NCI-H82 treated with DMSO at 0.1 percent for 48 hours (cell line): Measurements from ENCODE around the gene TMEM120A.

ENCODE experiments used
- DNase-seq: peaks from one replicate; lab custom pipeline; 2025; ENCODE audit not compliant: unreplicated experiment; lab: John Stamatoyannopoulos, UW

The TMEM120A gene

GRCh38 chr7:75981453-75982305, 12.7 kb downstream of the TMEM120A start:
- no peak for DNase-seq

GRCh38 chr7:75981203-75981452, 13.3 kb downstream of the TMEM120A start:
- no peak for DNase-seq

GRCh38 chr7:75980430-75981202, 13.8 kb downstream of the TMEM120A start:
- no peak for DNase-seq

GRCh38 chr7:75979759-75980429, 14.5 kb downstream of the TMEM120A start:
- DNase-seq: no peak

- DNase-seq: peak; percentile 36
Measured at GRCh38 chr7:75977743-75978142, 16.7 kb downstream of the TMEM120A start.

GRCh38 chr7:75971961-75972763, 22.2 kb downstream of the TMEM120A start:
- no peak for DNase-seq

GRCh38 chr7:75971309-75971960, 23.0 kb downstream of the TMEM120A start:
- DNase-seq: no peak

- DNase-seq: no peak
Measured at GRCh38 chr7:75969704-75970498, 24.5 kb downstream of the TMEM120A start.

GRCh38 chr7:75969182-75969581, 25.2 kb downstream of the TMEM120A start:
- DNase-seq: no peak

- no peak for DNase-seq
Measured at GRCh38 chr7:75968561-75969001, 25.8 kb downstream of the TMEM120A start.

GRCh38 chr7:75968012-75968411, 26.4 kb downstream of the TMEM120A start:
- no peak for DNase-seq

GRCh38 chr7:75967487-75967997, 26.9 kb downstream of the TMEM120A start:
- no peak for DNase-seq

- DNase-seq: no peak
Measured at GRCh38 chr7:75967055-75967454, 27.3 kb downstream of the TMEM120A start.

- no peak for DNase-seq
Measured at GRCh38 chr7:75966190-75966961, 28.0 kb downstream of the TMEM120A start.

- DNase-seq: no peak
Measured at GRCh38 chr7:75965617-75966016, 28.8 kb downstream of the TMEM120A start.

- no peak for DNase-seq
Measured at GRCh38 chr7:75963381-75963995, 30.9 kb downstream of the TMEM120A start.

- DNase-seq: no peak
Measured at GRCh38 chr7:75962607-75963380, 31.6 kb downstream of the TMEM120A start.

GRCh38 chr7:75961218-75961617, 33.2 kb downstream of the TMEM120A start:
- DNase-seq: no peak
